Activated CD4-positive, alpha-beta T cell treated with anti-CD3 and anti-CD28 coated beads, Interleukin-2, amount 50 U/mL, for 16 hours (primary cell): Measurements from ENCODE around the gene ZC3HAV1.
"Not testable (repeated sequence)": the region's sequence is repeated elsewhere in the genome, so short reads cannot be mapped to it uniquely, and the experiment has no call there.

Experiments used
- DNase-seq: peaks from one replicate; pipeline ENCODE4 v3.0.0-alpha.2; 2020

ZC3HAV1 gene

DNA sequence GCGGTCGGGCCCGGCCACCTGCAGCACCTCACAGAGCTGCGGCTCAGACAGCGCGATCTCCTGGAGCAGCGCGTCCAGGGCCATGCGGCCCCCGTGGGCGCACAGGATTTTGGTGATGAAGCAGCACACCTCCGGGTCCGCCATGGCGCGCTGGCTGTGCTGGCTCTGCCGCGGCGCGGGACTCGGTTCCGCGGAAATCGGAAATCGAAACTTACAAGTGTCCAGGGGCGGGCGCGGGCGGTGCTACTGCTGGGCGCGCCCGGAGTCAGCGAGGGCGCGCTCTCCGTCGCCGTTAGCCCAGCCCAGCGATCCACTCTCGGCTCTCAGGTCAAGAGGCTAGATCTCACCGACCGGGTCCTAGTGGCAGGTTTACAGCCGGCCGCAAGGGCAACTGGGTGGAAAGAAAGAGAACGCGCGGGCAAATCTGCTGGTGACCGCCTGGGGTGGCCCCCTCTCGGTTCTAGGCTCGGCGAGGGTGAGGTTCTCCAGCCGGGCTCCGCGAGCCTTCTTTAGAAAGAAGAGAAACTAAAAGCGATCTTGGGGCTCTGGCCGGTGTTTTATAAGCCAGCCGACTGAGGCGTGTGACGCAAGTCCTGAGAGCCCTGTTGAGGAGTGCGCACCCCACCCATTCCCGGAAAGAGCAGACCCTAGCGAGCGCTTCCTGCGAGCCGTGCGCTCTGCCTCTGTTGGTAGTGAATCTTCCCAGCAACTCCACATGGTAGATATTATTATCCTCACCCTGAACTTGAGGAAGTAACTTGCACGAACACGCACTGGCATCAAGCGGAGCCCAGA lies at the start of gene ZC3HAV1:
Gene ZC3HAV1 (minus strand): TSS at position 533 of the 795 bp plus-strand sequence. CDS start 389 bp downstream, at position 144.
- DNase-seq, result peak; percentile 95

GRCh38 chr7:139153832-139154231 lies 44.3 kb upstream of the ZC3HAV1 start:
- peak; percentile 29 for DNase-seq

DNA sequence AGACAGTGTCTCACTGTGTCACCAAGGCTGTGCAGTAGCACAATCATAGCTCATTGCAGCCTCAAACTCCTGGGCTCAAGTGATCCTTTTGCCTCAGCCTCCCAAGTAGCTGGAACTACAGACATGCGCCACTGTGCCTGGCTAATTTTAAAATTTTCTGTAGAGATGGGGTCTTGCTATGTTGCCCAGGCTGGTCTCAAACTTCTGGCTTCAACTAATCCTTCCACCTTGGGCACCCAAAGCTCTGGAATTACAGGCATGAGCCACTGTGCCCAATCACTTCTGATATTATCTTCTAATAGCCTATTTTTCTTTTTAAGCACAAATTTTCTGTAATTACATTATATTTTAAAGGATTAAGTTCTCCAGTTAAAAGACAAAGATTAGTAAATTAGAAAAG lies 42.6 kb upstream of the ZC3HAV1 start:
- no peak for DNase-seq

DNA sequence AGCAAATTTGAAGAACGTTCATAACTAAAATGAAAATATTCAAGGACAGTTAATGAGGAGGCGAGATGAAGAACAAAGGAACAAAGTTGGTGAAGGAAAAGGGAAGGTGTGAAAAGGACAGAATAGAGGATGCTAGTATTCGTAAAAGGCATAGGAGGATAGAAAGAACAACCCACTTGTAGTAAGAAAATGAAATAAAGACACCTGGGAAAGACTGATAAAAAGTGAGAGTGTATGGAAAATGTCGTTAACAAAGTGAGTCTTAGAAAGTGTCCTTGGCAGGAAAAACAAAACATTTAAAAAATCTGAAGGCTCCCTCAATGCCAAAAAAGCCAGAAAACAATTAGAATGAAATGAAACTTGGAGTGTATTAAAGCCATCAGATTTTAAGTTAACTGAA lies 29.6 kb upstream of the ZC3HAV1 start:
- DNase-seq, result no peak

GRCh38 chr7:139133335-139134139 lies 24.0 kb upstream of the ZC3HAV1 start:
- peak; percentile 92 for DNase-seq

DNA sequence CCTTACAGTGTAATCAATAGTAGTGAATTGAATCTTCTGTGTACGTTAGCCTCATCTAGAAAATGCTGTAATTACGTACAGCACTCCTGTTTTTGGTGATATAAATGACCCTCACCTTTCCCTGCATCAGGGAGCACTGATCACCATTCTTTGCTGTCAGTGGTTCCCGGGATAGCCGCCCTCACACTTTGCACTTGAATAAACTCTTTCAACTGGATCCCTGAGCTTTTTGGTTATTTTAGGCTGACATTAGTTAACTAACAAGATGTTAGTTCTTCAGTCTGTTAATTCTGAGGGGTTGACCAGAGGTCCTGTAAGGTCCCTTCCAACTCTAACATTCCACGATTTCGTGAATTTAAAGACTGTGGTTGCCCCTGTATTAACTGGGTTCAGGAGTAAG lies 23.4 kb upstream of the ZC3HAV1 start:
- no peak for DNase-seq

GRCh38 chr7:139131601-139132041 lies 22.1 kb upstream of the ZC3HAV1 start:
- peak; percentile 20 for DNase-seq

DNA sequence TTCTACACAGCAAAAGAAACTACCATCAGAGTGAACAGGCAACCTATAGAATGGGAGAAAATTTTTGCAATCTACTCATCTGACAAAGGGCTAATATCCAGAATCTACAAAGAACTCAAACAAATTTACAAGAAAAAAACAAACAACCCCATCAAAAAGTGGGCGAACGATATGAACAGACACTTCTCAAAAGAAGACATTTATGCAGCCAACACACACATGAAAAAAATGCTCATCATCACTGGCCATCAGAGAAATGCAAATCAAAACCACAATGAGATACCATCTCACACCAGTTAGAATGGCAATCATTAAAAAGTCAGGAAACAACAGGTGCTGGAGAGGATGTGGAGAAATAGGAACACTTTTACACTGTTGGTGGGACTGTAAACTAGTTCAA lies 20.3 kb upstream of the ZC3HAV1 start:
- DNase-seq, result not testable (repeated sequence)

GRCh38 chr7:139127648-139128047 lies 18.1 kb upstream of the ZC3HAV1 start:
- no peak for DNase-seq

DNA sequence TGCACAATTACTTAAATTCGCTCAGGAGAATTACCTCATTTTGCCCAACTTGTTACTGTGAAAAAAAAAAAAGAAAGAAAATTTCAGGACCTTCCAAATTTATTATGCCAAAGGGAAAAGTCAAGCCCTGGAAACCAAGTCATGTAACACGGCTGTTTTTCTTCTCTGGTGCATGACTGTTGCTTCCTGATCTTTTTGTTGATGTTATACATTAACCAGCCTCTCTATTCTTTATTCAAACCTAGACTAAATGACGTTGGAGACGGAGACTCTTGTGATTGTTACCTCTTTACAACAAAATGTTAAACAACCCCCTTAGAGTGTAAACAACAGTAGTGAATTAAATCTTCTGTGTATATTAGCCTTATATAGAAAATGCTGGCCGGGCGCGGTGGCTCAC lies 16.1 kb upstream of the ZC3HAV1 start:
- no peak for DNase-seq

GRCh38 chr7:139124995-139125394 lies 15.5 kb upstream of the ZC3HAV1 start:
- not testable (repeated sequence) for DNase-seq

- no peak for DNase-seq
Measured at GRCh38 chr7:139124084-139124914, 14.8 kb upstream of the ZC3HAV1 start.

DNA sequence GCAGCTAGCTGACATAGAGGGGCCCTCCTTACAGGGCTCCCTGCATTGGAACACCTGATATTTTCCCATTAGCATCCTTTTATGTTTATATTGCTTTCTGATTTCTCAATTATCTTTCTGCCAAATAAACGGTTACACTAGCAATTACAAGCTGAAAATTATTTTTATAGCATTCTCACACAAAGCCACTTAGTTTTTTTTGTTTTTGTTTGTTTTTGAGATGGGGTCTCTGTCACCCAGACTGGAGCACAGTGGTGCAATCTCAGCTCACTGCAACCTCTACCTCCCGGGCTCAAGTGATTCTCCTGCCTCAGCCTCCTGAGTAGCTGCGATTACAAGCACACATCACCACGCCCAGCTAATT lies 9.9 kb upstream of the ZC3HAV1 start:
- no peak for DNase-seq

- DNase-seq, result no peak
Measured at GRCh38 chr7:139118805-139119485, 9.4 kb upstream of the ZC3HAV1 start.

- DNase-seq, result peak; percentile 88
Measured at GRCh38 chr7:139118234-139118804, 8.8 kb upstream of the ZC3HAV1 start.

GRCh38 chr7:139117599-139118233 lies 8.2 kb upstream of the ZC3HAV1 start:
- DNase-seq, result no peak

GRCh38 chr7:139116999-139117398 lies 7.5 kb upstream of the ZC3HAV1 start:
- DNase-seq, result no peak

GRCh38 chr7:139115104-139115503 lies 5.6 kb upstream of the ZC3HAV1 start:
- DNase-seq, result no peak

DNA sequence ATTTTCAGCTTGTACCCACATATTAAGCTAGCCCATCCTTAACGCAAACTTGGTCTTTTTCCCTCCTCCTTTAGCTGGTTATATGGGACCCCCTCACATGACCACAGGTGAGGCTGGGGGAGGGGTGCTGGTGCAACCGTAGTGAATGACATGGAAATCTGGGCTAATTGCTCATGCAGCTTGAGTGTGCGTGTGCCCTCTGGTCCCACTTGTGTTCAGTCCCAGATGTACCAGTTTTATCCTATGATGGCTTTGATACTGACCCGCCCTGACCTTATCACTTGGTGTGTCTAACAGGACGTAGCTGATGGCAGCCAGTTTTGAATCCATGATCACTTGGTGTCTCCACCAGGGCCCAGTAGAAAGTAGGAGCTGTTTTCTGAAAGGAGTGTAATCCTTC lies 5.1 kb upstream of the ZC3HAV1 start:
- no peak for DNase-seq

- no peak for DNase-seq
Measured at GRCh38 chr7:139114018-139114417, 4.5 kb upstream of the ZC3HAV1 start.

GRCh38 chr7:139112741-139113250 lies 3.3 kb upstream of the ZC3HAV1 start:
- DNase-seq, result no peak
